Activated gamma-delta T cell (primary cell): Measurements from ENCODE around the gene SLC25A21.
"Not testable (repeated sequence)": the region's sequence is repeated elsewhere in the genome, so short reads cannot be mapped to it uniquely, and the experiment has no call there.

Source experiments
- DNase-seq: peaks from one replicate; lab custom pipeline; 2025; lab: John Stamatoyannopoulos, UW

SLC25A21 gene

DNA sequence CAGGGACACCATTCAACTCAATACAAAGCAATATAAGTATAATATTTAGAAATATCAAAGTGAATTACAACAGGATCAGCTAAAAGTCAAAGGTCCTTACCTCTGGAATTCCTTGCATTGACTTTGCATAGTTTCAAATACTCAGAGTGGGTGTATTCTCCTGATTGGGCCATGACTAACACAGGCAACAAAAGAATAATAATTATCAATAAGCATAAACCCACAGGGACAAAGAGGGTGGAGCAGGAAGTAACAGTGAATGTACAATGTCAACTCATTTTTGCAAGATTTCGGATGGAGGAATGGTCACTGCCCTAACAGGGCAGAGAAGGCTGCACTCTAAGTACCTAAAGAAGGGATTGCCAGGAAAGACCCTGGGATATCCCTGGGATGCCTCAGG, 303.3 kb downstream of the SLC25A21 start:
- no peak for DNase-seq

DNA sequence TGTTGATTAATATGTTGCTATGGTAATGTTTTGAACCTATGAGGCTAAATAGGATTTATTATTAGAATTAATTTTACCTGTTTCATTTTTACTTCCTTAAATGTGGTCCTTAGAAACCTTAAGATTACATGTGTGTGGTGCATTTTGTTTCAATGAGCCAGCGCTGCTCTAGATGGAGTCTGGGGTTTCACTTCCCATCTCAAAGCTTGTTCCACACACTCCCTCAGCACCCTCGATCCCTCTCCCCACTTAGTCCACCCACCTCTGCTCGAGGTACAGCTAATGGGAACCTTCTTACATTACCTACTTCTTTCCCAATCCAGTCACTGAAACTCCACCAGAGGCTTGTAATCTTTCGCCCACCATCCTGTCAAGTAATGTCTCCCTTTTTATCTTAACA, 305.5 kb downstream of the SLC25A21 start:
- DNase-seq, result no peak

DNA sequence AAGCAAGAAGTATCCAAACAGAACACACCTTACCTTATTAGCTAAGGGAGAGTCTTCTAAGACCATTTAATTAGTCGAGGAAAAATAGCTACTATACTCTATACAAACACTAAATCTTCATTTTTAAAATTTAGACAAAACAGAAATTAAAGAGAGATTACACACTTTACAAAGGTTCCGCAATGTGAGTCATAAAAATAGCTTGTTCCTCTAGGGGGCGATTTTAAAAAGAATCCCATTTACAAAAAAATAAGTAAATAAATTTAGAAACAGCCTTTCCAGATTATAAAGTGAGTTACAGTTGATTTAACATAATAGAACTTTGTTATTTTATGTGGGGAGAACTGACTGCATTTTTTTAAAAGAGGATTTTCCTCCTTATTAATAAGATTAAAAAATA, 309.1 kb downstream of the SLC25A21 start:
- no peak for DNase-seq

DNA sequence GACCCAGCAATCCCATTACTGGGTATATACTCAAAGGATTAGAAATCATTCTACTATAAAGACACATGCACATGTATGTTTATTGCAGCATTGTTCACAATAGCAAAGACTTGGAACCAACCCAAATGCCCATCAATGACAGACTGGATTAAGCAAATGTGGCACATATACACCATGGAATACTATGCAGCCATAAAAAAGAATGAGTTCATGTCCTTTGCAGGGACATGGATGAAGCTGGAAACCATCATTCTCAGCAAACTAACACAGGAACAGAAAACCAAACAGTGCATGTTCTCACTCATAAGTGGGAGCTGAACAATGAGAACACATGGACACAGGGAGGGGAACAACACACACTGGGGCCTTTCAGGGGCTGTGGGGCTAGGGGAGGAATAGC, 310.2 kb downstream of the SLC25A21 start:
- DNase-seq, result not testable (repeated sequence)

DNA sequence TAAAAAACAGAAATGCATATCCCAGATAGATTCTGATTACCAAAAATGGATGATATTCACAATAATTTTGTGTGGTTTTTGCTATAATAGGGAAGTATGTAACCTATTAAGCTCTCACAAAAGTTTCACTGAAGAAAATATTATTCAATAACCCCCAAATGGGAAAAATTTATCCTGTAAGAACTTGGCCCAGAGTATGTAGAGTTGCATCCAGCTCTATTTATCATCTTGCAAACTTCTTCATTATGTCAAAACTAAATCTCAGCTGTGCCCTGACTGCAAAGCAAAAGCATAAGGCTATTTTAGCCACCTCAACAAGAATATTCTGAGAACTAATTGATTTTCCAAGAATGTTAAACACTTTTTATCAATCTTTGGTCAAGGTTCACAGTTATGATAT, 311.6 kb downstream of the SLC25A21 start:
- DNase-seq, result no peak

DNA sequence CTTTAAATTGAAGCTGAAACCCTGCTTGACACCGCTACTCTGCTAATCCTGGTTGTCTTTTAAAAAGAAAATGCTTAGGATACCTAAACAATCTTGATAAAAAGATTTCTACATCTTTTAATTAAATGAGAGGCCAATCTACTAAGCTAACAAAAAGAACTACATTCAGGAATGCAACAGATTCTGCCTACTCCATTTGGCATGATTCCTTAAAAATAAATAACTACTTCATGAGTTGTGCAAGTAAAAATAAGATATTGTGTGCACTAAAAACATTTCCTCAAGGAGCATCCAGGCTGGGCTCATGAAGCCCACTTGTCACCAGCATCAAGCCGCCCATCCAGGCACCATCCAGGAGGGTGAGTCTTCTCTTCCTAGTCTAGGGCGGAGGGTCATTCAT, 313.3 kb downstream of the SLC25A21 start:
- no peak for DNase-seq

DNA sequence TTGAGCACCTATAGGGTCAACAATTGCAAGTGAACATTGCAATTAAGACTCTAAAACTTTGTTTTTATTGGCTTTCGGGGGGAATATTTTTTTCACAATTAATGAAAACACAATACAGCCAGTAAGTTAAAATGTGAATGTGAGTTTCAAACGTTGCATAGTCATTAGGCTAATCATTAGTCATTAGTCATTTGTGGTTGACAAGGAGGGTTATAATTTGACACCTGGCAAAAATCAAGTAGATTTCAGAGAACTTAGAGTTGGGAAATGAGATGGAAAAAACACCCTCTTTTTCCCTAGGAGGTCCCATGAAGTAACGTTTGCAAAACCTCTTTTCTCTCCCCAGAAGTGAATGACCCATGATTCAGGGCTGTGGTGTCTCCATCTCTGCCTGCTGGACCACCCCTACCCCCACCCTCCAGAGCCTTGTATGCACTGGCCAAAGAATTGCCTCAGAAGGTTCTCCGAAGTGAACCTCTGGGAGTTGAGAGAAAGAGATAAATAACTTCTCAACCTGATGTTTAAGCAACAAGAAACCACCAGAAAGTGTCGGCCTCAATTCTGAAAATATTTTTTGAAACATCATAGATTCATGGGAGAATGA, 314.5 kb downstream of the SLC25A21 start:
- DNase-seq, result no peak

DNA sequence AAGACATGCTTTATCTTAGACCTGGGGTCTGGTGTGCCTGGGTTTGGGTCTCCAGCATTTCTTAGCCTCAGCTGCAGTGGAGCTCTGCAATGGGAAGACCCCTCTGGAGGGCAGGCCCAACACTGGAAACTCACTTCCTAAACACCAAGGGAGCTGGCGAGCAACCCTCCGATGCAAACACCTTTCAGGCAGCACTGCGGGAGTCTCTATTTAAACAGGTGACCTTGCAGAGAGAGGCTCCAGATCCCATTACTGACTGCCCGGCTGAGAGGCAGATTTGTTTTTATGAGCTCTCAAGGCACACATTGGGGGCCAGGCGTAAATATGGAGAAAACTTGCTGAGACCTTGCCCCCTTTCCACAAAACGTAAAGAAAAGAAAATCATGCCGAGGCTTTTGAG, 315.3 kb downstream of the SLC25A21 start:
- no peak for DNase-seq

DNA sequence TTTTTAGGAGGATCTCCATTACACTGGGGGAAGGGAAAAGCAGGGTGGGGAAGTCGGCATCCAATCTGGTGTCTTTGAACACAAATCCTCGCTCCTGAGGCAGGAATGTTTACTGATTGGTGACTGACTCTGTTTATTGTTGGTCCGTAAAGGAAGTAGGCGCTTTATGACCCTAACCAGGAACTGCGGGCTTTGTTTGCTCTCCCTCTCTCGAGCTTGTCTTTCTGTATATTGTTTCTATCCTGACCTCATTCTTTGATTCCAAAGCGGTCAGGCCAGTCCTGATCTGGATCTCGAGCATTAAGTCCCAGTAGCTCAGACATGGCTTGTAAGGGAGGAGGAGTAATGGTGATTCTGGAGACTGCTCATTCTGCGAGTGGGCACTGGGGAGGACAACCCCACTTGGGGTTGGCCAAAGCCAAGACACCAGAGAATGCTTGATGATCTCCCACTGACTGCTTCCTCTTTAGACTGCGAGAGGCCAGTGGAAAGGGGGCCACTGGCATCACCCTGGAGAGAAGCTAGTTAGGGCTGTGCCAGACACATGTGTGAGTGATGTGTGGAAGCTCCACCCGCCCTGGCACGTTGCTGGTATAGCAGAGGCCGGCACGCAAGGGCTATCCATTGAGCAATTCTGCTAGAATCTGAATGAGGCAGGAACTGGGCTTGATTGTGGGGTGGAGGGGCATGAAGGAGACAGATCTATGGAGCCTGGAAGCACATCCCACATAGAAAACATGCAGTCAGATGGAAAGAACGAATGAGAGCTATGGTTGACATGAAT, 316.1 kb downstream of the SLC25A21 start:
- no peak for DNase-seq

DNA sequence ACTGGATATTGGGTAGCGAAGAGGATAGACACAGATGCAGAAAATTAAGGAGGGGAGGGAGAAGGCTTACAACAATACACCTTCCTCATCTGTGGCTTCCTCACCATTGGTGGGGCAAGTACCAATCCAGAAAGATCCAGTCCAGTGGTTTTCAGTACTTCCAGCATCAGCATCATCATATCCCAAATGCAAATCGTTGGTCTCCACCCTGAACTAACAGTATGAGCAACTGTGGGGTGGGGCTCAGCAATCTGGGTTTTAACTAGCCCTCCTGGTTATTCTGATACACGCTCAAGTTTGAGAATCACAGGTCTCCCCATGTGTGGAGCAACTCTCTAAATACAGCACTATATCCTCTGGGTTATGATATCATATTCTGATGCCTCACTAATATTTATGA, 317.0 kb downstream of the SLC25A21 start:
- DNase-seq, result no peak

DNA sequence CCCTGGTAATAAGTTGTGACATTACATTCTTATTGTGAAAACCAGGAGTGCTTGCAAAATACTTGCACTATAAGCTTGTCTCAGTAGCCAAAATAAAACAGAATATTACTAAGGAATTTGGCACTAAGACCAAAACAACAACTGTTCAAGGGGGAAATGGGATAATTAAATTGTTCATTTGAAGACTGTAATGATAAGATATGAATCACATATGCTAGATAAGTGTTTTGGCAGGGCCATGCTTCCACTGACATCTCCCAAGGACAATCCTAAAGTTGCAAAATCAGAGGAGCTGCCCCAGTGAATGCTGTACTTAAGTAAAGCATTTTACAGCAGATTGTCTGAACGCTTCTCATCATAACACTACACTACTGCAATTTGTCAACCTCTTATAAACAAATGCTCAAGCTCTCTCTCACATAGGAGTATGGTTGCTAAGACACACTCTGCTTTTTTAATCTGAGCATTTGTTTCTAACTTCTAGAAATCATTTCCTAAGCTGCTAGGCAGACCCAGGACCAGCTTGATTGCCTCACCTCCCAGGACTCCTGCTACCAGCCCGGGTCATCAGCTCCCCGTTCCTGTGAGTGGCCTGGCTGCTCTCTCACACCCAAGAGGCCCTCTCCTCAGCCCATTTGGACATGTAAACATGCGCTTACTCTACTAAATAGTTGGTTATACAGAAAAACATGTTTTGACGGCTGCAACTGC, 319.3 kb downstream of the SLC25A21 start:
- DNase-seq, result no peak

DNA sequence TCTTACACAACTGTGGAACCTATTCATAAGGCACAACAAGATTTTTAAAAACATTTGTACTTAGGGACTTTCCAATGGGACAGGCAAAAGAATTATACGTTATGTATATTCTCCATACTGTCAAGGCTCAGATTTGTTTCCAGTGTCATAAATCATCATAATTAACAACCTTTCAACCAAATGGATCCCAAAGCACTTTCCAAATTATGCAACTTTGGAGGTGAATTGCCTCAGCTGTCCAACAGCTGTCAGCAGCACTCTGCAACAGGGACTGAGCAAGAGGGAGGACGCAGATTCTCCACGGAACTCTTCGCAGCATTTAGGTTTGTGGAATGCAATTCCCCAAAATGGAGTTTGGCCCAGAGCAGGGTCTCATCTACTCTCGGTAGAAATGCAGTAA, 324.2 kb downstream of the SLC25A21 start:
- DNase-seq, result no peak

DNA sequence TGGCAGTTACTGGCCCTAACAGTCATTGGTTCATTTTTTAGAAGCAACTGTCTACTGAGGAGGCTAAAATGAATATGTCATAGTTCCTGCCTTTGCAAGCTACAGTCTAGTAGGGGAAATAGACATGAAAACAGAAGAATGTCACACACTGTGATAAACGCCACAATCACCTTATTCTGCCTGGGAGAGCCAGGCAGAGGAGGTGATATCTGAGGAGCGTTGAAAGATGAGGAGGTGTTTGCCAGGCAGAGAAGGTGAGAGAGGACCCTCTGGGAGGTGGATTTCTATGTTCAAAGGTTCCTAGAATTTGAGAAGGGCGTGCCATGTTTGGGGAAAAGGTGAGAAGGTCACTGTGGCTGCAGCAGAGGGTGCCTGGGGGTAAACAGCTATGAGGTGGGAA, 325.0 kb downstream of the SLC25A21 start:
- no peak for DNase-seq

DNA sequence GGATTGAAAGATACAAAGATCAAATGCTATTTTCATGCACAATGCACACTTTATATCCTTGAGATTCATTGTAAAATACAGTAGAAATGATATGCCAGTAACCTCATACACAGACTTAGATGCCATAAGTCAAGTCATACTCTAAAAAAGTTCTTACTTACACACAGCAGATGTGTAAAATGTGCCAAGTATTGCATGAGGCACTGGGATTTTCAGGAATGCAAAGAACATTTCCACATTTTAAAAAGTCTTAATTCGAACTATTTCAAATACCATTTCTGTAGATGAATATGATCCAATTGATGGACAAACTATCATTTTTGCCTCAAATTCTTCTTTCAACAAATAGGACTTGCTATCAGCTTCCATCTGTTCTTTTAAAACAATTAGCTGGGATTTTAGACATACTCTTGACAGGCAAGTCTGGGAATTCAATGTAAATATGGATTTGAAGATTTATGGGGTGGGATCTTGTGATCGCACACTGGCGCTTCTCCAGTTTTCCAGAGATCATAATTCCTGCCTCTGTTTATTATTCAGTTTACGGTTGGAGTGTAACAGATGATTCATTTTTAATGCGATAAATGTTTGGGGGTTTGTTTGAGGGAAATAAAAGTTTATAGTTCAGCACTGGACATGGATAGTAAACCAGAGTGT, 326.9 kb downstream of the SLC25A21 start:
- DNase-seq, result no peak

DNA sequence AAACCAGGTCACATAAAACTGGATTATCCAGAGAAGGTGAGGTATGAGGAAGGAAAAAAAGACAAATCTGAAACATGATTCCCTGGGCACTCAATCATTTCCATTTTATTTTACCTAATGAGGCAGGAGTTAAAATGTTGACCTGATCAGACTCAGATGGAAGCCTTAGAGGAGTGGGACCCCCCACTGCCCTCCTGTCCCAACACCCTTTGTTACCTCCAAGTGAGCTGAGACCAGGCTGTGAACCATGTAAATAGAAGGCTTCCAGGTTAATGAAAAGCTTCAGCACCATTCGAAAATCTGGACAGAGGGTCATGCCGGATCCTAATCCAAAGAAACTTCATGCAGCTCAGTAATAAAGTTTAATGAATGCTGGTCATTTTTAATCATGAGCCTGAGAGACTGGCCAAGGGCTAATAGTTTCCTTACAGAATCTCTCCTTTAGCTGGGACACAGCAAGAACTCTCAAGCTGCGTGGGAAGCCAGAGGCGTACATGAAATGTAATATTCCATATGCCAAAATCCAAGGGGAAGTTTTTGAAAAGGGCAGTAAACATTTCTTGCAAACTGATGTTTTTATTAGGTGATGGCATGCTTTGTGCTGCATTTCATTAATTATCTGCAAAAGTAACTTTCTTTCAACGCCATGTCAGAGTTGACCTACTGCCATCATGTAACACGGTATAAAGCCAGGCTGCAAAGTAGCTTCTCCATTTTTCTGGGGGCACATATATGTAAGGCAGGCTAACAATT, 327.8 kb downstream of the SLC25A21 start:
- DNase-seq, result no peak

DNA sequence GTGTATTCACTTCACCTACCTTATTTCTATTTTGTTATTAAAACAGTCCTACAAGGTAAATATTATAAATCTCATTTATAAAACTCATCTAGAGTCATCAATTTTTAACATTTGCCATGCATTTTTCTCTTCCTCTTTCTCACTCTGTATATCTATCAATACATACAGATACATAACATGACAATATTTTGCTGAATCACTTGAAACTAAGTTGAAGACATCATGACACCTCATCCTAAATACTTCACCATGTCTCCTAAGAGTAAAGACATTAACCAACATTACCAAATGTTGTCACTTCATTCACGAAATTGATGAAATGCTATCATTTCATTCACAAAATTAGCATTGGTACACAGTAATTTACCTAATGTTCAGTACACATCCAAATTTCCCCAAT, 329.0 kb downstream of the SLC25A21 start:
- DNase-seq, result no peak

DNA sequence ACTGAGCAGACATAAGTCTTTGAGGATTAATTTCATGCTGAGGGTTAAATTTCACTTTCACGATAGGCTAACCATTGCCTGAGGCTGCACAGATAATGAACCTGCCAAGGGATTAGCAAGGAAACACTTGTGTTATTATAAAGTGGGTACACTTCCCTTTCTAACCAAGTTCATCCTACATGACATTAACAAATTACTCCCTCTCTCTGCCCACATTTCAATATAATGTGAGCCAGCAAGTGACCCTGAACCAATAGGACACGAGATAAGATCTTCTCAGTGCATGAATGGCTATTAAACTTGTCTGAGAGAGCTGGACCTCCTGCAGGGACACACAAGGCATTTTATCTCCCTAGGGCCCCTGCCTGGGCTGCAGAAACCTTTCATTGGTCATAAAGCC, 337.3 kb downstream of the SLC25A21 start:
- DNase-seq, result no peak

DNA sequence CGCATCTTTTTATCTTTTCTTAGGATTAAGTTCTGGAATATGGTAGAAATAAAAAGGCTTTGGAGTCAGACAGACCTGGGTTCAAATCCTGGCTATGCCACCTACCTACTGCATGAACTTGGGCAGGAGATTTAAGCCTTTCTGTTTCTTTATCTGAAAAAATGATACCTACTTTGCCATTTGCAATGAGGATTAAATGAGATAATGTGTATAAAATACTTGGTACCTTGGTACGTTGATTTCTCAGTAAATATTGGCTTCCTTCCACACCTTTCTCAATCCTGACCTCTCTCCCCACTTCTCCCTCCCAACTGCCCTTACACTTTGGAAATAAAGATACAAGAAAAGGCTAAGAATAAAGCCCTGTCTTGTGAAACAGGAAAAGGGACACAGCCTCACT, 338.1 kb downstream of the SLC25A21 start:
- no peak for DNase-seq

DNA sequence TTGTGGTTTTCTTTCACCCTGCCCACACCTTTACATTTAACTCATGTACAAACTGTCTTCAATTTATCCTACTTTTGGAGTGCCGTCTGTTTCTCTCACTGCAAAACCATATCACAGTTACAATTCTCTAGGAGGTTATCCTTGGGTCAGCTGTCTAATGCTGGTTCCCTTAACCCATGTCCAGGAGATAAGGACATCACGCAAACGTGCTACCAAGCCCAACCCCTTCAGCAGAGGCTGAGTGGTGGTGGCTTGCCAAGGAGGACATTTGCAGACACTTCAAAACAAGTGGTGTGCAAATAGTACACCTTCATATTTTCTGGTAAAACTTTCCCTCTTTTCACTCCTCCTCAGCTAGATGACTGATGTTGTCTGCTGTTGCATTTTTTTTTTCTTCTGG, 342.9 kb downstream of the SLC25A21 start:
- DNase-seq, result no peak

DNA sequence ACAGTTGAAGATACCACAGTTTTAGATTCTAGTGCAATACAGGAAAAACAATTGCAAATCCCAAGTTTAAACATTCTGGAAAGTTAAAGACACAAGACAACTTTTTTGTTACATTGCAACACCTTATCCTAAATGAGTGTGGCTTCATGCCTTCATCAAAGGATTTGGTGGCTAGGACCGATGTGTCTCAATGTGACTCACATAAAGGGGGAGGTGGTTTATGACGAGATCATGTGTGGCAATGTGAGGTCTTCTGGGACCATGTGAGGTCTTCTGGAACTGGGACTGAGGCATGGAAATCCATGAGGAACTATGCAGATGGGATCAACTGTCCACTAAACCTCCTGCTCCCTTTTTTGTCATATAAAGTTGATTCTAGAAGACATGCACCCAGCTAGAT, 344.5 kb downstream of the SLC25A21 start:
- no peak for DNase-seq

DNA sequence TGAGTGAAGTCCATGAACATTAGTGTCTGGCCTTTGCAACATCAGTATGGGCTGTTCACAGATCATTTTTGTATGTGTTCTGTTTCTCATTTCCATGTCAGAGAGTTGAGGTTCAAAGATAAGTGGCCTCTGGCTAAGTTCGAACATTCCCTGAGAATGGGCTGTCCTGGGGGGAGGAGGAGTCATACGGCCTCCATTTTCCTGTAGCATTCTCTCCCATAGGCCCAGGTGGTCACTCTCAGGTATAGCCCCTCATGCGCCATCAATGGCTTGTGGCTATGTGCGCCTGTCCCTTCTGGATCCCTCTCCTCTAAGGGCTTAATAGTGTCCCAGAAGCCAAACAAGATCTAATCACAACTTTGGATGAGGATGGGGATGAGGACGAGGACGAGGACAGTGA, 345.8 kb downstream of the SLC25A21 start:
- DNase-seq, result no peak

DNA sequence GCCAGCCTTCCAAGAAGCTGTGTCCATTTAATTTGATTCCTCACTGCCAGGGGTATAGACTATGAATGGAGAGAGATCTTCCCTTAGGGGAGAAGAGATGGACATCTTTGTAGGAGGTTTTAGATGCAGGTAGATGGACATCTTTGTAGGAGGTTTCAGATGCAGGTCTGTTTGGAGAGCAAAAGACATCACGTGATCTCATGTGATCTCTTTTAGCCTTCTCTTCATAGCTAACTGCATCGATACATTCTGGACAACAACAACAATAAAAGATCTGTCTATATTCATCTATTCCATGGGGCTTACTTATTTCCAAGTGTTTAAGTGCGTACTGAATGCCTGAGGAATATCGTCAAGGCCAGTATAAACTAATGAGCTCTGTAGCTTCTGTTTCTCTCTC, 347.6 kb downstream of the SLC25A21 start:
- no peak for DNase-seq
